GM11168 (cell line): ENCODE data around the gene PGS1.

Source experiments
- in situ Hi-C: fragments of 300-500 bp; cut with MboI; formaldehyde crosslinking; loops from one replicate; pipeline ENCODE4 v1.12.0; 2022; ENCODE audit warnings: low sequenced_read_pairs; ENCODE audit not compliant: unreplicated experiment

Gene PGS1

DNA sequence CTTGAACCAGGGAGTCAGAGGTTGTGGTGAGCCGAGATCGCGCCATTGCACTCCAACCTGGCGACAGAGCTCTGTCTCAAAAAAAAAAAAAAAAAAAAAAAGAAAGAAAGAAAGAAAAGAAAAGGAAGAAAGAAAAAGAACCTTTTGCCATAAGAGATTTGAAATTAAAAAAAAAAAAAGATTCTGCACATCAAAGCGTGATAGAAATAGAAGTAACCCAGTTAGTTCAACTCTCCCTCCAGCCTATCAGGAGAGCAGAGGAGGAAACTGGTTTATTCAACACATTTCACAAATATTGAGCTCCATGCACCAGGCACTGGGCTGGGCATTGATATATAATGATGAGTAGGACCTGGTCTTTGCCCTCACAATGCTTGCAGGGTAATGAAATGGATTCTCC, 16.2 kb upstream of the PGS1 start:
- in situ Hi-C loops = no loop called here

DNA sequence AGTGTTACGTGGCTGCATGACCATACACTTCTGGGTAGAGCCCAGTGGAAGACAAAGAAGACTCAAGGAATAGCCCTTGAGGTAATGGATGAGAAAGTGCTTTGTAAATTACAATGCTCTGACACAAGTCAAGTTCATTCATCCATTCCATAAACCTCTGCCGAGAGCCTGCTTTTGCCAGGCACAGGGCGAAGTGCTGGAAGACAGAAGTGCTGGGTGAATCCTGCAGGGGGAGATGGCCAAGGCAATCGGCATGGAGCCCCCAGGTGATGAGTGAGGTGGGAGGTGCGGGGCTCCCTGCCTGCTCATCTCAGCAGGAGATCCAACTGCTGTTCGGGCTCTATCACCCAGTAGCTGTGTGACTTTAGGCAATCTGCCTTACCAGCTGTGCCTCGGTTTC, 15.8 kb upstream of the PGS1 start:
- in situ Hi-C loops = no loop called here

DNA sequence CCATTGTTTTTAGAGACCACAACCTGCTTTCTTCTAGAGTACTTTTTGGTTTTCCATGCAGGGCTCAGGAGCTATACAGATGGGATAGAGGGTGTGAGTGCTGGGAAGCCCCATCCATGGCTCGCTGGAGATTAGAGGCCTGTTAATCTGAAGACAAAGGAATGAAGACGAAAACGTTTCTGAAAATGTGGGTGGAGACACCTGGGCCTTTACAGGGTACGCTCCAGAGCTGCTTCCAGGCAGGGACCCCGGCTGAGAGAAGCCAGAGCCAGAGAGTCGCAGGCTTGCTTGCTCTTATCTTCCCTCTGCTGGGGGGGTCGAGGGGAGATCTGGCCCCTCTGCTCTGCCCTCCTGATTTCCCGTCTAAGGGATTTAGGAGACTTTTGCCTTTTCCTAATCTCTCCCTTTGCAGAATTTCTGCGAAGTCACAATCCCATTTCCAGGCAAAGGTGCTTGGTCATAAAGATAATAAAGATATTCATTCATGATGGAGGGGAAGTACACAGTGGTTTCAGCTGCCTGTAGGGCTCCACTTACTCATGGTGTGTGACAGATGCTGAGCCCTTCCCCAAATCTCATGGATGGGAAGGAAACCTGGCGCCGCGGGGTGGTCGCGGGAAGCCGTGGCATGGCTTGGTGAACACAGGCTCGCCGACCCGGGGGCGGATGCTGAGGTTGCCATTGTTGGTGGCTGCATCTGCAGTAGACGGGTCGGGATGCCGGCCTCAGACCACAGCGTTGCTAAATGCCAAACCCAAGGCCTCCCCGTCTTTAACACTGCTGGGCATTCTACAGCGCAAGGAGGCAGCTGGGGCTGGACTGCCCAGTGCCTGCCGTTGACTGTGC, 13.8 kb upstream of the PGS1 start:
- in situ Hi-C loops = no loop called here

DNA sequence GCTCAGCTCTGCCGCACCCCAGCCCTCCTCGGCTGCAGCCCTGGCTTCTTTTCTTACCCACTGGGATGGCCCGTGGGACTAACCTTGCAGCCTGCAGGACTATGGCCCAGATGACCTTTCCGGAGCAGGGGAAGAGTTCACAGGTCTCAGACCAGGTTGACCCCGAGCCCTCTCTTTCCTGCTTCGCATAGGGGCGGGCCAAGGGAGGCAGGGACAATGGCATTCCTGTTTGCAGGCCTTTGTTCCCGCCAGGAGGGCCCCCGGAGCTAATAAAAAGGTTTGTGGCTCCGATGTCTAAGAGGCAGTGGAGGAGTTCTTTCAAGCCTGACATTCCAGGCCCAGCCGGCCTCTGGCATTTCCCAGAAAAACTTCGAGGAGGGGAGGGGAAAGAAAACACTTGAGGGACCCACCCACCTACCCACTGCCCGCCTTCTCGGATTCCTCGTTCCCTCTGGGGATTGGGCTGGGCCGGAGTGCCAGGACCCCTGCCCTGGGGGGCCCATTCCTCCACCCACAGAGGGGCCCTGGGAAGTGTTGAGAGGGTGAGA, 12.8 kb upstream of the PGS1 start:
- in situ Hi-C loops = no loop called here

DNA sequence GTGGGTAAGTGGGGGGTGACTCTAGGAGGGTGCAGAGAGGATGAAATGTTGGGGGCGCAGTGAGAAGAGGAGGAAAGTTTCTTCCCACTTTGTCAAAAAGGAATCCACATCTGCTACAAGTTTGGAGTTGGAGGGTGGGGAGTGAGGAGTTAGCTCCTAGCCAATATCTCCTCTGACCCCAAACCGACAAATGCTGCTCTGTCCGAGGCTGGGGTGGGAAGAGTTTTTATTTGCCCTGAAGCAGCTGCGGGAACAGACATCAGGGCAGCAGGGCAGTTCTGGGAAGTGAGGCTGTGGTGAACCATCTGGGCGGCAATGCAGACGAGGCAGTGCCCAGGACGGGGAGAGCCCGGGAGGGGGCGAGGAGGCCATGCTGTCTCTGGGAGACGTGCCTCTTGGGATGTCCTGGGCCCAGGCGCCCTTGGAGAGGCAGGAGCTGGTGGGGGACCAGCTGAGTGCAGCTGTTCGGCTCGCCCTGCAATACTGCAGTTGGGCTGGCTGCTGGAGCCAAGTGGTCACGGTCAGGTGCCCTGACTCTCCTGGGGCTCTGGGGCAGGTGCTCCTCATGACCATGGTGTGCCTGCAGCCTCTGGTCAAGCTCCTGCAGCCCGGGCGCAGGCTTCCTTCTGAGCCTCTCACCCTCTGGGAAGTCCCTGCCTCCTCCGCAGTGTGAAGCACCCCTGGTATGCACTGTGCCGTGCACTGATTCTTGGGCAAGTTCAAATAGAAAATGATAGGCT, 12.2 kb upstream of the PGS1 start:
- in situ Hi-C loops = no loop called here

DNA sequence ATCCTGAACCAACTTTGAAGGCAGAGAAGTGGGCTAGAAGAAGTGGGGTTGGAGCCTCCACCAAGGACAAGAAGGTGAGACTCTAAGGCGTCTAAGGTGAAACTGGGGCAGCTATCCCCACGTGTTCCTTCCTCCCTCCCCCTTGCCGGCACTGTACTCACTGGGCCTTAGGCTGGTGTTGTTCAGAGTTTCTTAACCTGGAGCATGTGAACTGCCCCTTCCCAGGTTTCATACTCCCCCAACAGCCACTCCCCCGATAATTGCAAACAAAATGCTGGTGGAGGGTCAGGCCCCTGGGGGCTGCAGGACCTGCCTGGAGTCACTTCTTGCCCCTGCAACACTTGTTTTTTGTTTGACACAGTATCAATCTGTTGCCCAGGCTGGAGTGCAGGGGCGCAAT, 11.3 kb upstream of the PGS1 start:
- in situ Hi-C loops = no loop called here

DNA sequence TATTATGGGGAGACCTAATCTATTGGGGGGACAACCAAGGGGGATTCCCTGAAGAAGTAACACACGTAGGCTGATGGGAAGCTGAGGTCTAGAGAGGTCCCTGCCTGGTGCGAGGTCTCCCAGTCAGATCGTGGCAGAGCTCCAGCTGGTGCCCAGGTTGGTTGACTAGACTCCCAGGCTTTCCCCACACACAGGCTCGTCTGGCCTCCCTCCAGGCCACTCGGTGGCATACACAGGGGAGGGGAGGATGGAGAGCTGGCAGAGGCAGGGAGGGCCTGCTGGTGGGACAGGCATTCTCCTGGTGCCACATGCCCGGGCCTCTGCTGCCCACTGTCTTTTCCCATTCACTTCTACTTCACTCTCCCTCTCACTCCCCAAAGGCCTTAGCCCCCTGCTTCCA, 10.1 kb upstream of the PGS1 start:
- in situ Hi-C loops = no loop called here

DNA sequence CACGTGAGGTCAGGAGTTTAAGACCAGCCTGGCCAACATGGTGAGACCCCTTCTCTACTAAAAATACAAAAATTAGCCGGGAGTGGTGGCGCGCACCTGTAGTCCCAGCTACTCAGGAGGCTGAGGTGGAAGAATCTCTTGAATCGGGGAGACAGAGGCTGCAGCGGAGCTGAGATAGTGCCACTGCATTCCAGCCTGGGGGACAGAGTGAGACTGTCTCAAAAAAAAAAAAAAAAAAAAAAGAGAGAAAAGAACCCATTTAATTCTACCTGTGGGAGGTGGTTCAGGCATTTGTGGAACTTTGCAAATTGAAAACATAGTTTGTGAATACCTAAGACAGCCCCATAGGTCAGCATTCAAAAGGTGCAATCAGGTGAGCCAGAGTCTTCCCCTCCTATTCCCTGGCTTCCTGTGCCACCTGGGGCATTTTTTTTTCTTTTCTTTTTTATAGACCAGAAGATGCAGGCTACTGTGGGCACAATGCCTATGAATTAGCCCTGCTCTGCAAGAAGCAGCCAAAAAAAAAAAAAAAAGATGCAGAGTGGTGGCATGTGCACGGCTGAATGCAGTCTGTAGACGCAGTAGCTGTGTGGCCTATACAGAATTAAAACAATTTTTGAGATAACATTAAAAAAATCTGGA, 9.5 kb upstream of the PGS1 start:
- in situ Hi-C loops = no loop called here

DNA sequence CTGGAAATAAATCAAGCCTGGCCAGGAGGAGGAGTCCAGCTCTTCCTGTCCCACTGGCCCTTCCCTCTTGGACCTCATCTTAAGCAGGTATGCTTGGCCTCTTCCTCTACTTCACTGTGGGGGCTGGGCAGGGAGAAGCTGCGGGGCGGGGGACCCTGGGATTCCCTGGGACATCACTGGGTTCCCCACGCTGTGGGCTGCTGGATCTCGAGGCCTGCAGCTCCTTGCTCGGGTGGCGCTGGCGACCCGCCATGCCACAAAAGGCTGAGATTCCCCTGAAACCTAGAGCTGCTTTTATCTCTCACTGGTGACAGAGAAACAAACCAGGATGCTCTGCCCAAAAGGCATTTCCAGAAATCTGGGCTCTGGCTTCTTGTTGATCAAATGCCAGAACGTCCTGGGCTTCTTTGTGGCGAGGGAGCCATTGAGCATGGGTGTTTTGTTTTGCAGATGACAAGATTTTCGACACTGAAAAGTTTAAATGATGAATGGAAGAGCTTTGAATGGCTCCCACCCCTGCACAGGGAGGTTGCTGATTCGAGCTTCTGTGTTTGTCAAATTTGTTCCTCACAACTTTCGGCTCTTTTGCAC, 8.6 kb upstream of the PGS1 start:
- in situ Hi-C loops = no loop called here

DNA sequence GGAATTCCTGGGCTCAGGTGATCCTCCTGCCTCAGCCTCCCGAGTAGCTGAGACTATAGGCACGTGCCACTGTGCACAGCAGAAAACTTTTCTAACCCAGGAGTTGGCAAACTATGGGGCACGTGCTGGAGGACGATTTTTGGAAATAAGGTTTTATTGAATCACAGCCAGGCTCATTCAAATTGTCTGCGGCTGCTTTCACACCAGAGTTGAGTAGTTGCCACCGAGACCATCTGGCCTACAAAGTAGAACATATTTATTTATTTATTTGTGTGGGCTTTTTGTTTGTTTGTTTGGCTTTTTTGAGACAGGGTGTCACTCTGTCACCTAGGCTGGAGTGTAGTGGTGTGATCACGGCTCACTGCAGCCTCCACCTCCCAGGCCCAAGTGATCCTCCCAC, 7.4 kb upstream of the PGS1 start:
- in situ Hi-C loops = no loop called here

DNA sequence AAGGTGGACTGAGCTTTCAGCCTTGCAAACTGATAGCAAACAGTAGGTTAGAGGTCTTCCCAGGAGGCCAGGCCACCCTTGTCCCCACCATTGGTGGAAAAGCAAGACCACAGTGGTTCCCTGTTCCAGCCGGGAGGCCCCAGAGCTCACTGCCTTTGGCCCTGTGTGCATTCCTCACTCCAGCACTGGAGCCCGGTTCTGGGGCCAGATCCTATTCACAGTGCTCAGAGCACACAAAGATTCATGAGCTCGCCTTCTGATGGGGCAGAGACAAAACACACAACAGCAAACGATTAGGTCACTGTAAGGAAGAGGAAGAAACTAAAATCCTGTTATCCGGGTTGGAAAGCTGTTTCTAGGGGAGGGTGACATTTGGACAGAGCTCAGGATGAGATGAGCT, 5.6 kb upstream of the PGS1 start:
- in situ Hi-C loops = no loop called here

DNA sequence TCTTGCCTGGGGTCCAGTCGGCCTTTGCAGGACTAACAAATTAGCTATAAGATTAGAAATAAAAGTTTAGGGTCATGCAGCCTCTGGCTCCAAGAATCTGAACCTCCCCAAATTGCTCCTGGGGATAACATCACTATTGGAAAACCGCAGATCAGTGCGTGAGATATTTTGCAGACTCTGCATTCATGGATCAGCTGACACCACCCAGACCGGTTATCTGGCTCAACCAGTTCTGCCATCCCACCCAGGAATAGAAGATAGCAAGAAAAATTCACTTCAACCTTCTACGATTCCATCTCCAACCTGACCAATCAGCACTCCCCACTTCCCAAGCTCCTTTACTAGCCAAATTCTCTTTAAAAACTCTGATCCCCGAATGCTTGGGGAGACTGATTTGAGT, 4.3 kb upstream of the PGS1 start:
- in situ Hi-C loops = no loop called here

DNA sequence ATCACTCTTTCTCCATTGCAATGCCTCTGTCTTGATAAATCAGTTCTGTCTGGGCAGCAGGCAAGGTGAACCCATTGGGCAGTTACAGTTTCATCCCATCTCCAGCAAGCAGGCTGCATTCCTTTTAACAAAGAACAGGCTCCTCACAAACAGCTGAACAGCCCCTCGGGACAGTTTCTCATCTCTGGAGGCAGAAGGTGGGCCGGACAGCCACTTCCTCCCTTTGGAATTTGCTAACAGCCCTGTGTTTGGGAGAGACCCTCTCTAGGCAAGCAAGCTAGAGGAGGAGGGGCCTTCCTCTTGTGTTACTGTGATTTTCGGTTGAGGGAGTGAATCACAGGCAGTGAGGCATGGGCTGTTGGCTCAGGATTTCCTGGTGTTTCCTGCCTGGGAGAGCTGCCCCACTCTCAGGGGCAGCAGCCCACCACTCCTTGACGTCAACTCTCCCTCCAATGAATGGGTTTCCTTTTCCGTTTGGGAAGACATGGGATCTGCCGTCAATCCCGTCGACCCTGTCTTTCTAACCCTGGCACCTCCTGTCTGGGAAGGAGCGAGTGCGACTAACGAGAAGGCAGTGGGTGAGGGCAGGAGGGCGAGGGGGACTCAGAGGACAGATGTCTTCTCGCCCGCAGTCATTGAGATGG, 3.7 kb upstream of the PGS1 start:
- in situ Hi-C loops = no loop called here

DNA sequence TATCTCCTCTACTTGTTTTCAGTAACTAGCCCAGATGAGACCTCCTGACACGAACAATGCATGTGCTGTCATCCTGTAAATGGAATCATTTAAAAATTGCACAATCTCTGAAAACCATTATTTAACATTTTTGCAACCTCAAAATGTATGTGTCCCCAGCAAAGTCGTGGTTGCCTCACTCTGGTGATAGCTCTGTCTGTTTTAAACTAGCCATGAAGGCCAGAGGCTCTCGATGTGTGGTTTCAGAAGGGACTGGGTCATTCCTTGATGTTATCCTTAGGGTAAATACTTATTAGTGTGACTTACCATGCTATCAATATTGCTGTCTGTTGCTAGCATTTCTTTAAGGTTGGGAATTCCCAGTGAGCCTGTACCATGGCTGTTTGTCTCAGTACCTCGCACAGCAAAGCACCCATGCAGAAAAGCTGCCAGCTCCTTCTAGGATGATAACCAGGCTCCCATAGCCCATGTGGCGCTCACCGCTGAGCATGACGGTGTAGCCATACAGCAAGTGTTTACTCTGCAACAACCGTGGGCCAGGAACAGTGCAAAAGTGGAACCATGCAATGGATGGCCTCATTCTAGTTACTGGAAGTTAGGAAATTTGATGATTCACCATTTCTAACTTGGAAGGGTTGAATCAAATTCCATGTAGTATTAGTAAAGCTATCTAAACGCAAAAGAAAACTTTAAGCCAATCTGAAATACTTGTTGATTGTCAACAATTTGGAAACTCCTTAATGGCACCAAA, 2.9 kb upstream of the PGS1 start:
- in situ Hi-C loops = no loop called here

DNA sequence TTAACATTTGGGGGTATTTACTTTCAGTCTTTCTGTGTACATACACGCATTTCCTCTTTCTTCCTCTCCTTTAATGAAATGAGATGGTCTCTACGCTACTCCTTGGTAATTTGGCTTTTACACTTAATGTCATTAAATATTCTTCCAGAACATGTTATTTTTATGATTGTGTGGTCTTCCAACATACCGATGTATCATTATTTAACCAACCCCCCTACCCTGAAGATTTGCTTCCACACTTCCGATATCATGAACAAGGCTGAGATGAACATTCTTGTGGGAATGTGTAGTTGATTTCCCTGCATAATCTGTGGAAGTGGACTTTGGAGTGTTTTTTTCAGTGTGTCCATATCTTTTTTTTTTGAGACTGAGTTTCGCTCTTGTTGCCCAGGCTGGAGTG, 2.3 kb upstream of the PGS1 start:
- in situ Hi-C loops = no loop called here

DNA sequence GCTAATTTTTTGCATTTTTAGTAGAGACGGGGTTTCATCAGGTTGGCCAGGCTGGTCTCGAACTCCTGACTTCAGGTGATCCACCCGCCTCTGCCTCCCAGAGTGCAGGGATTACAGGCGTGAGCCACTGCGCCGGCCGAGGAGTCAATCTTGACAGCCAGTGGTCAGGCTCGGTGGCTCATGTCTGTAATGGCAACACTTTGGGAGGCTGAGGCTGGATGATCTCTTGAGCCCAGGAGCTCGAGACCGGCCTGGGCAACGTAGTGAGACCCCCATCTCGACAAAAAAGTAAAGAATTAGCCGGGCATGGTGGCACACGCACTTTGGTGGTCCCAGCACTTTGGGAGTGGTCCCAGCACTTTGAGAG, 608 bp upstream of the PGS1 start:
- in situ Hi-C loops = no loop called here

DNA sequence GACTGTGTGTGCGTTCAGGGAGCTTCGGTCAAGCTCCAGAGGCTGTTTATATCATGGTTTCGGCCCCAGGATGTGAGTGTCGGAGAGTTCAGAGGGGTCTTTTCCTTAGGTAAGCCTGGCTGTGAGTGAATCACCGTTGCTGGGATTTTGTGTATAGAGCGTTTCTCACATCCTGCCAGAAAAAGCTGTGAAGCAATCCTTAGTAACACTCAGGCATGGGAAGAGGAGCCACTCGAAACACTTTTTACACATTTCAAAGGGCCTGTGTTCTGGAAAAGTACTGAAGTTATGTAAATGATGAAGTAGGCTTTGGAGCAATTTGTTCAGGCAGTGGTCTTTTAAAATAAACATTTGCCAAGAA, 662 bp downstream of the PGS1 start:
- in situ Hi-C loops = no loop called here

DNA sequence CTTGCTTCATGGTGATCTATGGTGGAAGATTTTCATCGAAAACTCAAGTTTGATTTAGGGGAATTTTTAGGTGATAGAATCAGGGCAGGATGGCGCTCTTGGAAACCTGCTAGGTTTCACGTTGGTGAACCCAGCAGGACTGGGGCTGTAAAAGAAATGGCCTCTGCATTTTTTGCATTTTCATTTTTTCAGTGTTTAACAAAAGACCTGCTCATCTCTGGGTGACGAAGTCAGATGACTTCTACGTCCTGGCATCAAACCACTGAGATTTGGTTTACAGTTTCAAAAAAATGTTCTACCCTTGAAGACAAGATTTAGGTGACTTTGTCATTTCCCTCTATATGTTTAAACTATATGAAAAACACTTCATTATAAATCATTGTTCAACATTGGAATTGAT, 1.9 kb downstream of the PGS1 start:
- in situ Hi-C loops = no loop called here

DNA sequence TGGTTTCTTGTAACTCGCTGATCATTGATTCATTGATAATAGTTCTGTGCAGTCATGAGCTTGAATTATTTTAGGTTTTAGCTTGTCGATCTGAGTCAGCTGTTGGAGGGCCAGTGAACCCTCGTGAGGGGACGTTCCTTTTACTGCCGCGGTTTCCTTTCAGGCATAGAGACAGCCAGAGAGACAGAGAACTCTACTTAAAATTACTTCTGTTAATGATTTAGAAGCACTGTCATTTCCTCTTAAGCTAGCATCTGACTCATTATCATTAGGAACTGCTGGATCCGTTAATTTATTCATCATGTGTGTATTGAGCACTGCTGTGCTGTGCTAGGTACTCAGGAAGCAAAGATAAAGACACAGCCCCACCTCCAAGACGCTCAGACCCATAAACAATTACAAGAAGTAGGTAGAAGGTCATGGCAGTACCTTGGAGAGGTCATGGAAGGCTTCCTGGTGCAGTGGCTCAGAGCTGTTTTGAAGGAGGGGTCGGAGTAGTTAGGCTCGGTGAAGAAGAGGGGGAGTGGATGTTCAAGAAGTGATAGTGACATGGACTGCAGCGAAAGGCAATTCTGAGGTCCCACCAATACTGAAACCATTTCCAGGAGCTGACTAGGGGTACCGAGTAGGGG, 3.3 kb downstream of the PGS1 start:
- in situ Hi-C loops = no loop called here
